Stimulated activated CD8-positive, alpha-beta memory T cell treated with anti-CD3 and anti-CD28 coated beads, Interleukin-15, amount 100 ng/mL, for 1 hour (primary cell): Measurements from ENCODE around the gene GTF2H2.
"Not testable (repeated sequence)": the region's sequence is repeated elsewhere in the genome, so short reads cannot be mapped to it uniquely, and the experiment has no call there.

Experiments used
- DNase-seq: peaks from one replicate; pipeline ENCODE4 v3.0.0-alpha.2; 2020; ENCODE audit warnings: low read depth

The GTF2H2 gene

DNA sequence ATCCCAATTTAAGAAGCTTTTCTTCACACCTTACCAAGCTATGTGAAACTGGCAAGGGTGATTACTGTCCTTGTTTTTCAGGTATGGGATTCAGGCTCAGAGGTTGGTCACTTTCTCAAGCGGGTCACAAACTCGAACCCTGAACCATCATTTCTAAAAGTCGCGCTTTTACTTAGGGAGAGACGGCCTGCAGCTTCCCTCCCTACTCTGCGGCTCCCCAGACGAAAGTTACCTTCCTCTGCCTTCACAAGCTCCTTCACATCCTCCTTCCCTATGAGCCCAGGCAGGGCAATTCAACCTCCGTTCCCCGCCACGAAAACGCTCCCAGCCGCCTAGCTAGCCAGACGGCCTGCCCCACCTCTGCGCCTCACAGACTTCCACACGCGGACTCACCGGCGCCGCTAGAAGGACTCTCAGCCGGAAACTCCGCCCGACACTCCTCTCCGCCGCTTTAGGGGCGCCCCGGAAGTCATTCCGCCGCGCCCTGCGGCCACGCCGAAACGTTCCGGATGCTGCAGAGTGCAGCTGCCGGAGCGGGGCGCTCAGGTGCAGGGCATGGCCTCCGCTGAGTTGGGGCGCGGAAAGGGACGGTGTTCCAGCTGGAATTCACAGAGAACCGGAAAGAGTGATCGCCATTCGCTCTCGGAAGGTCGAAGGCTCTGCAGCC lies at the start of gene GTF2H2:
Gene GTF2H2 (minus strand): TSS at position 415 of the 667 bp plus-strand sequence. CDS start 4,913 bp downstream, outside the sequence.
- not testable (repeated sequence) for DNase-seq

- DNase-seq: not testable (repeated sequence)
These were observed 42.3 kb upstream of the GTF2H2 start for GRCh38 chr5:71109730-71110275.

- DNase-seq: not testable (repeated sequence)
These were observed 32.5 kb upstream of the GTF2H2 start for GRCh38 chr5:71099996-71100395.

DNA sequence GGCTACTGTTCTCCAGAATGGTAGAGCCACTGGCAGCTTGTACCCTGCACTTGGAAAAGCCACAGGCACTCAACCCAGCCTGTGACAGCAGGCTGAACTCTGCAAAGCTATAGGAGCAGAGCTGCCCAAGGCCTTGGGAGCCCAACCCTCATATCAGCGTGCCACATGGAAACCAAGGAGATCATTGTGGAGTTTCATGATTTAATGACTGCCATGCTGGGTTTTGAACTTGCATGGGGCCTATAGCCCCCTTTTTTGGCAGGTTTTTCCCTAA lies 30.4 kb upstream of the GTF2H2 start:
- DNase-seq: not testable (repeated sequence)

DNA sequence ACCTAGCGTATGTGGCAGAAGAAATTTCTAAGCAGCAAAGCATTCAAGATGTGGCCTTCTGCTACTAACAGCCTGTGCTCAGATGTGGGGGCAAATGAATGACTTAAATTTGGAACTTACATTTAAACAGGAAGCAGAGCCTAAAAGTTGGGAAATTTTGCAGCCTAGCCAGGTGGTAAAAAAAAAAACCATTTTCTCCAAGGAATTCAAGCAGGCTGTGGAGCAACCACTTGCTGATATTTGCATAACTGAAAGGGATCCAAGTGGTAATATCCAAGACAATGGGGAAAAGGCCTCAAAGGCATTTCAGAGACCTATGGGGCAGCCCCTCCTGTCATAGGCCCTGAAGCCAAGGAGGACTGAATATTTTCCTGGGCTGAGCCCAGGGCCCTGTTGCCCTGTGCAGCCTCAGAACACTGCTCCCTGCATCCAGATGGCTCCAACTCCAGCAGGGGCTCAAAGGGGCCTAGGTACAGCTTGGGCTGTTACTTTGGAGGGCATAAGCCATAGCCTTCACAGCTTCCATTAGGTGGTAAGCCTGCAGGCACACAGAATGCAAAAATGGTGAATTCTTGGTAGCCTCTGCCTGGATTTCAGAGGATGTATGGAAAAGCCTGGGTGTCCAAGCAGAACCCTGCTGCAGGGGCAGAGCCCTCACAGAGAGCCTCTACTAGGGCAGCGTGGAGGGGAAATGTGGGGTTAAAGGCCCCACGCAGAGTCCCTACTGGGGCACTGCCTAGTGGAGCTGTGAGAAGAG lies 29.9 kb upstream of the GTF2H2 start:
- not testable (repeated sequence) for DNase-seq

DNA sequence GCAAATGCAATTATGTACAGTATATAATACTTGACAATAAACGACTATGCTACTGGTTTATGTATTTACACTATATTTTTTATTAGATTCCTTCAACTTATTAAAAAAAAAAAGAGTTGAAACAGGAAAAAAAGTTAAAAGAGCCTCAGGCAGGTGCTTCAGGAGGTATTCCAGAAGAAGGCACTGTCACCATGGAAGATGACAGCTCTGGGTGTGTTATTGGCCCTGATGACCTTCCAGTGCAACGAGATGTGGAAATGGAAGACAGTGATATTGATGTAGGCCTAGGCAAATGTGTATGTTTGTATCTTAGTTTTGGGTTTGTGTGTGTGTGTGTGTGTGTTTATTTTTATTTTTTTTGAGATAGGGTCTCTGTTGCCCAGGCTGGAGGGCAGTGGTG lies 22.3 kb upstream of the GTF2H2 start:
- not testable (repeated sequence) for DNase-seq

- DNase-seq: not testable (repeated sequence)
These were observed 21.3 kb upstream of the GTF2H2 start for GRCh38 chr5:71088754-71089153.

GRCh38 chr5:71086145-71086544 lies 18.7 kb upstream of the GTF2H2 start:
- not testable (repeated sequence) for DNase-seq

- DNase-seq: not testable (repeated sequence)
These were observed 17.0 kb upstream of the GTF2H2 start for GRCh38 chr5:71084280-71085063.

DNA sequence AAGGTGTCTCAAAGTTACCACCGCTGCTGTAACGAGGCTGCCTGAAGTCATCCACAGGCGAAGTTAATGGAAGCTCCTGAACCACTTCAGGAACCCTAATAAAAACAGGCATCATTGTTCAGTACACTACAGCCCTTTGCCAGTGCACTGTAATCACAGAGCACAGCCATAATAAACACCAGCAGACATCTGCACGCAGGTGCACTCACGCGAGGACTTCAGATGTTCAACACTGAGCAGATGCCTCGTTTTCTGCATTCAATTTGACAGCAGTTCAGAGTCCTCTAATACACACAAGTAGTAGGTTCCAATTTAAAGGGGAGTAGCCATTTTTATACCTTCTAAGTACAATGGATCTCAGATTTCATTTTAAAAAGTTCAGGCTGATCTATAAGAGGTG lies 15.4 kb upstream of the GTF2H2 start:
- not testable (repeated sequence) for DNase-seq

GRCh38 chr5:71082340-71082739 lies 14.9 kb upstream of the GTF2H2 start:
- DNase-seq: not testable (repeated sequence)

- DNase-seq: not testable (repeated sequence)
These were observed 6.2 kb downstream of the GTF2H2 start for GRCh38 chr5:71061322-71061721.

DNA sequence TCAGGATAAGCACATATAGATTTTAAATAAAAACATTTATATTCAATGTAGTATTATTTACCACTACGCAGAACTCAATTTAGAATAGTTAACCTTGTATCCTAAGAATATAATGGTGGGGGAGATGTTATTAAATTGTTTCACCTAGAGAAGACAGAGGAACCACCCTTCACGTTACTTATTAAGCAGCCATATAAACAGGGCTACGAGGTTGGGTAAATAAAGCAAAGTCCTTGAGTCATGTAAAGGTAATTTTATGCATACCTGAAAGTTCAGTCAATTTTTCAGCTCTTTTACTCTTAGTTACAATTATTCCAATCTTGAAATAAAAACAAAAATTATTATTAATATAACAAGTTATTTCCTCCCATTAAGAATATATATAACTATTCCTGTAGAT lies 8.1 kb downstream of the GTF2H2 start:
- DNase-seq: not testable (repeated sequence)

- DNase-seq: not testable (repeated sequence)
These were observed 22.7 kb downstream of the GTF2H2 start for GRCh38 chr5:71044808-71045207.

- not testable (repeated sequence) for DNase-seq
These were observed 23.3 kb downstream of the GTF2H2 start for GRCh38 chr5:71044128-71044527.

GRCh38 chr5:71031046-71031776 lies 36.3 kb downstream of the GTF2H2 start:
- DNase-seq: not testable (repeated sequence)

- DNase-seq: not testable (repeated sequence)
These were observed 42.1 kb downstream of the GTF2H2 start, which contains the start of gene NAIP for GRCh38 chr5:71025289-71025953. NAIP (minus strand) TSS chr5:71025339; CDS start chr5:71012915, 12,424 bp downstream.

- DNase-seq: not testable (repeated sequence)
These were observed 46.8 kb downstream of the GTF2H2 start for GRCh38 chr5:71020643-71021042.

DNA sequence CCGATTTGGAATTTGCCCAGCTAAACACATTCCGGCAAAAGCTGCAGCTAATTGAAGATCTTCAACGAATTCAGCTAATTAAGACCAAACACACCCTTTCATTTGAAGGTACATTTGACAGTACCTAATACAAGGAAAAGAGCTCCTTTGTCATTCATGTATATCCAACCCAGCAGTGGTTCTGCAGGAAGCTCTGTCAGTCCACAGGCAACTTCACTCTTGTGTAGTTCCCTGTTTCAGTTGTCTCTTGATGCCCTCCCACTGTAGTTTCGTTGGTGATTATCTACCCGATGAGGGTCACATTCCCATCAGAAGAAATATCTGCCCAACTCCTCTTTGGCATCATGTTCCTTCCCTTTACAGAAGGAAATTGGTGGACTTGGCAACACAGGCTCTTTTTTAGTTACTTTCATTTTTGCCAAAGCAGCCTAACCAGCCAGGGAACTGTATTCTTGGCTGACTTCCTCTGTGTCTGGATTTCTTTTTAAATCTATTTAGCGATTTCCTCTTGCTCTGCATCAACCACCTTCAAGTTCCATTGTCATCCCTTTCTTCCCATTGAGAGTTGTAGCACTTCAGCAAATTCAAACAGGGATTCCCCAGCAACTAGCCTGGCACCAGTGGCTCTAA lies 49.0 kb downstream of the GTF2H2 start:
- not testable (repeated sequence) for DNase-seq

DNA sequence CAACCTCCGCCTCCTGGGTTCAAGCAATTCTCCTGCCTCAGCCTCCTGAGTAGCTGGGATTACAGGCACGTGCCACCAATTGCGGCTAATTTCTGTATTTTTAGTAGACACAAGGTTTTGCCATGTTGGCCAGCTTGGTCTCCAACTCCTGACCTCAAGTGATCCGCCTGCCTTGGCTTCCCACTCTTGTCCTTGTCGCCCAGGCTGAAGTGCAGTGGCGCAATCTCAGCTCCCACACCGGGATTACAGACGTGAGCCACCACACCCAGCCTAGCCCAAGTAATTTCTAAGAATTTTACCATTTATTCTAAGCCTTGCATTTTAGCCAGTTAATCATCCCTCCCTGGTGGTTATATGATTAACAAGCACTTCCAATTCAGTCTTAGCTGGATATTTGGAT lies 53.3 kb downstream of the GTF2H2 start:
- DNase-seq: no peak
